Keratinocyte (primary cell): Measurements from ENCODE around the gene CYP1A2. TPM values are rescaled to one million over a fixed set of nuclear protein-coding genes. Genes with fewer than 3 reads are reported as not detected.
"Not testable (repeated sequence)": the region's sequence is repeated elsewhere in the genome, so short reads cannot be mapped to it uniquely, and the experiment has no call there.

Experiments used
- DNase-seq: peaks from one replicate; pipeline ENCODE4 v3.0.0-alpha.2; 2011; ENCODE audit warnings: low read depth, missing footprints, low spot score
- FAIRE-seq: peaks from 2 replicates; lab custom pipeline; 2011; peaks lifted over from hg19 to GRCh38; lab: Jason Lieb, UNC
- H2AFZ ChIP-seq: 2 replicates; pipeline ENCODE4 v1.6.0; 2012; ENCODE audit warnings: low read length, control low read depth, inconsistent platforms; ENCODE audit not compliant: control insufficient read depth
- H3K27ac ChIP-seq: 2 replicates; pipeline ENCODE4 v1.5.1; 2011; ENCODE audit warnings: low read length; ENCODE audit not compliant: control insufficient read depth, insufficient read depth
- H3K27me3 ChIP-seq: 3 replicates; pipeline ENCODE4 v1.6.0; 2011; ENCODE audit warnings: low read length; ENCODE audit not compliant: control insufficient read depth, insufficient read depth; ENCODE audit errors: extremely low read depth
- H3K36me3 ChIP-seq, 2 experiments: 2 replicates in 1 of 2; 3 replicates in 1 of 2; pipeline ENCODE4 v1.5.1; 2011; ENCODE audit warnings: low read length in 2 of 2, mild to moderate bottlenecking in 1 of 2; ENCODE audit not compliant: control insufficient read depth in 2 of 2, insufficient read depth in 2 of 2; ENCODE audit errors: extremely low read depth in 1 of 2
- H3K4me1 ChIP-seq: 3 replicates; pipeline ENCODE4 v1.5.1; 2011; ENCODE audit warnings: low read length; ENCODE audit not compliant: control insufficient read depth, insufficient read depth; ENCODE audit errors: extremely low read depth
- H3K4me2 ChIP-seq: 3 replicates; pipeline ENCODE4 v1.6.0; 2011; ENCODE audit warnings: low read depth, low read length; ENCODE audit not compliant: control insufficient read depth, insufficient read depth; ENCODE audit errors: extremely low read depth
- H3K4me3 ChIP-seq, 3 experiments: fragments of 200-600 bp in 1 of 3; sonication (generic) in 1 of 3; 2 replicates in 2 of 3; 3 replicates in 1 of 3; pipeline ENCODE4 v1.5.1; 2011 to 2016; ENCODE audit warnings: low read length in 3 of 3, mild to moderate bottlenecking in 3 of 3, control low read depth in 2 of 3, inconsistent platforms in 1 of 3, low read depth in 1 of 3, mixed read lengths in 1 of 3, mixed run types in 1 of 3, moderate library complexity in 1 of 3; ENCODE audit not compliant: control insufficient read depth in 2 of 3, insufficient read depth in 2 of 3; ENCODE audit errors: extremely low read depth in 1 of 3
- H3K79me2 ChIP-seq: 2 replicates; pipeline ENCODE4 v1.6.0; 2012; ENCODE audit warnings: low read length; ENCODE audit not compliant: control insufficient read depth, insufficient read depth
- H3K9ac ChIP-seq: 3 replicates; pipeline ENCODE4 v1.6.0; 2011; ENCODE audit warnings: low read length; ENCODE audit not compliant: control insufficient read depth, insufficient read depth; ENCODE audit errors: extremely low read depth
- H3K9me1 ChIP-seq: 3 replicates; pipeline ENCODE4 v1.6.0; 2011; ENCODE audit warnings: low read length; ENCODE audit not compliant: control insufficient read depth, insufficient read depth; ENCODE audit errors: extremely low read depth
- H3K9me3 ChIP-seq: 2 replicates; pipeline ENCODE4 v1.5.1; 2012; ENCODE audit warnings: low read depth, low read length; ENCODE audit not compliant: control insufficient read depth
- H4K20me1 ChIP-seq: 3 replicates; pipeline ENCODE4 v1.6.0; 2011; ENCODE audit warnings: low read length; ENCODE audit not compliant: control insufficient read depth, insufficient read depth; ENCODE audit errors: extremely low read depth
- EZH2 ChIP-seq: IDR thresholded peaks from one replicate; pipeline ENCODE4 v1.6.1; 2012; ENCODE audit warnings: inconsistent platforms, mild to moderate bottlenecking, low read length, moderate library complexity
- dilution Hi-C: fragments of 300-500 bp; cut with MboI; formaldehyde crosslinking; loops from one replicate; pipeline ENCODE4 v1.7.0; 2020; ENCODE audit warnings: low sequenced_read_pairs; ENCODE audit not compliant: extremely low pct_ligation_motif_present
- polyA plus RNA-seq, 5 experiments: library from polyadenylated mRNA; depleted of rRNA in 3 of 5; stranded (reverse) in 3 of 5; stranded (forward) in 1 of 5; unstranded in 1 of 5; fragments of >200 nt; gene quantifications; 1 replicate in 1 of 5; 2 replicates in 3 of 5; 3 replicates in 1 of 5; pipeline versions ENCODE4 v1.2.1 to v1.2.3, GENCODE V29; 2011 to 2012; ENCODE audit warnings: missing spikeins in 2 of 5, low read depth in 1 of 5, low replicate concordance in 1 of 5
- TF ChIP-seq, protein P1 (sequence below), 3 experiments: IDR thresholded peaks in 1 of 3; conservative IDR thresholded peaks in 1 of 3; optimal IDR thresholded peaks in 1 of 3; 2 replicates in 2 of 3; 3 replicates in 1 of 3; pipeline versions ENCODE3 to v1.5.1; 2011; ENCODE audit warnings: low read length in 3 of 3, mild to moderate bottlenecking in 3 of 3, moderate library complexity in 2 of 3, control low read depth in 1 of 3, inconsistent platforms in 1 of 3; ENCODE audit not compliant: insufficient read depth in 2 of 3; ENCODE audit errors: extremely low read depth in 1 of 3

The CYP1A2 gene
- polyA plus RNA-seq, 1 donor (not counting 4 experiments of a cell fraction or from before 2014, with no cell fraction given) = 0.04 TPM

DNA sequence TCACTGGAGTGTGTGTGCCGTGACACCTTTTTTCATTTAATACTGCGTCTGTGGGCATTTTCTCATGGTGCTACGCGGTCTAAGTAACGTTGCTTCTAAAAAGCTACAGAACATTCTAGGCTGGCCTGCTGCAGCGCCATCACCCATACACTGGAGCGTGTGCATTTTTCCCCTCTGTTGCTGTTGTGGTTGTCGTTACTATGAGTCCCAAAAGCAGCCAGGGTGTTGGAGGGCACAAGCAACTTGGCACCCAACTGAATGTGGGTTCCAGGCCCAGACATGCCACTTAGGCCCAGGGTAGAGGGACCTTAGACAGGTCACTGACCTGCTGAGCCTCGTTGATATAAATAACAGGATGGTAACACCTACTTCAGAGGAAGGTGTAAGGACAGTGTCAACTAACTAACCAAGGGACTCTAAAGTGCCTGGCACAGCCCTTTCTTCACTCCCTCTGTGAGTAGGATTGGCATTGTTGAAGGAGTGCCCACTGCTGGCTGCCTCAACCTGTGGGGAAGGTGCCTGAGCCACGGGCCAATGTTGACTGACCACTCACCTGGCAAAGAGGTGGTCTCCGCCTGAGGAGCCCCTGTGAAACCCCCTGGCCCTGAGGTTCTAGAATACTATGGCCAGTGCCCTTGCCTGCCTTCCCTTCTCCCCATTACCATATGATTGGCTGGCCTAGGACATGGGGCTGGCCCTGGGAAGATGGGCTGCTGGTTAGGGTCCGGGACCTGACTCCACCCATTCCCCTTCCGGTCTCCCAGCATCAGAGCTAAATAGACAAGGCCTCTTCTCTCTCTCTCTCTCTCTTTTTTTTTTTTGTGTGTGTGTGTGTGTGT is 36.8 kb downstream of the CYP1A2 start:
- no peaks in the 10 kb centered on the region for H3K27me3 ChIP-seq
- no peak overlapping the region for H3K27ac ChIP-seq
- peaks cover 3 to 5% of the 10 kb centered on the region in 2 experiments for H3K36me3 ChIP-seq
- peak overlapping the region; percentile 20 for H3K4me2 ChIP-seq
- no peaks in the 10 kb centered on the region for H3K9me3 ChIP-seq
- dilution Hi-C loops = no loop called here
- no peak overlapping the region for H3K4me3 ChIP-seq
- DNase-seq = no peak
- no peak for FAIRE-seq
- peaks cover 80% of the 10 kb centered on the region for H3K79me2 ChIP-seq
- no peak for TF ChIP-seq EZH2
- TF ChIP-seq, protein P1, sequence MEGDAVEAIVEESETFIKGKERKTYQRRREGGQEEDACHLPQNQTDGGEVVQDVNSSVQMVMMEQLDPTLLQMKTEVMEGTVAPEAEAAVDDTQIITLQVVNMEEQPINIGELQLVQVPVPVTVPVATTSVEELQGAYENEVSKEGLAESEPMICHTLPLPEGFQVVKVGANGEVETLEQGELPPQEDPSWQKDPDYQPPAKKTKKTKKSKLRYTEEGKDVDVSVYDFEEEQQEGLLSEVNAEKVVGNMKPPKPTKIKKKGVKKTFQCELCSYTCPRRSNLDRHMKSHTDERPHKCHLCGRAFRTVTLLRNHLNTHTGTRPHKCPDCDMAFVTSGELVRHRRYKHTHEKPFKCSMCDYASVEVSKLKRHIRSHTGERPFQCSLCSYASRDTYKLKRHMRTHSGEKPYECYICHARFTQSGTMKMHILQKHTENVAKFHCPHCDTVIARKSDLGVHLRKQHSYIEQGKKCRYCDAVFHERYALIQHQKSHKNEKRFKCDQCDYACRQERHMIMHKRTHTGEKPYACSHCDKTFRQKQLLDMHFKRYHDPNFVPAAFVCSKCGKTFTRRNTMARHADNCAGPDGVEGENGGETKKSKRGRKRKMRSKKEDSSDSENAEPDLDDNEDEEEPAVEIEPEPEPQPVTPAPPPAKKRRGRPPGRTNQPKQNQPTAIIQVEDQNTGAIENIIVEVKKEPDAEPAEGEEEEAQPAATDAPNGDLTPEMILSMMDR (optimal IDR thresholded peaks at IDR 0.05 in 1 of 3, IDR thresholded peaks at IDR 0.05 in 1 of 3, conservative IDR thresholded peaks at IDR 0.05 in 1 of 3; ENCODE audit: extremely low read depth in 1 of 3, insufficient read depth in 2 of 3, low read length in 3 of 3) = no peak
- H3K9me1 ChIP-seq = peaks cover 17% of the 10 kb centered on the region
- H3K9ac ChIP-seq = no peak overlapping the region
- peaks cover 82% of the 10 kb centered on the region for H3K4me1 ChIP-seq
- no peak overlapping the region for H2AFZ ChIP-seq
- peaks cover 28% of the 10 kb centered on the region for H4K20me1 ChIP-seq

DNA sequence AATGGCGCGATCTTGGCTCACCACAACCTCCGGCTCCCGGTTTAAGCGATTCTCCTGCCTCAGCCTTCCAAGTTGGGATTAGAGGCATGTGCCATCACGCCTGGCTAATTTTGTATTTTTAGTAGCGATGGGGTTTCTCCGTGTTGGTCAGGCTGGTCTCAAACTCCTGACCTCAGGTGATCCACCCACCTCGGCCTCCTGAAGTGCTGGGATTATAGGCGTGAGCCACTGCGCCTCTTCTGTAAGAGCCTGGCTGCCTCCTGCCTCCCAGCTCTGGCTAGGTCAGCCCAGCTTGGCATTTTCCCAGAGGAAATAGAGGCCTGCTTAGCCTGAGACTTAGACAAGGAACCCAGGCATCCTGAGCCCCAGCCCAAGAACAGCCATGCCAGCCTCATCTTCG is 37.4 kb downstream of the CYP1A2 start:
- DNase-seq, dilution Hi-C loops, H3K9ac ChIP-seq, H3K27ac ChIP-seq, H3K36me3 ChIP-seq, H3K4me2 ChIP-seq, H3K4me3 ChIP-seq, H2AFZ ChIP-seq, H3K9me3 ChIP-seq, H3K27me3 ChIP-seq, FAIRE-seq: not testable (repeated sequence)
- Histone ChIP-seq H3K9me1 (peaks cover 17% of the 10 kb centered on the region), H4K20me1 (peaks cover 28% of the 10 kb centered on the region), H3K79me2 (peaks cover 83% of the 10 kb centered on the region), H3K4me1 (peaks cover 77% of the 10 kb centered on the region)
